GM12865 (cell line): ENCODE results near the gene DNAJC9.

Experiments
- DNase-seq: peaks from one replicate; pipeline ENCODE4 v3.0.0; 2010; ENCODE audit warnings: low read depth
- H3K4me3 ChIP-seq: 2 replicates; pipeline ENCODE4 v1.5.1; 2011; ENCODE audit warnings: mild to moderate bottlenecking, low read depth, low read length, control low read depth
- TF ChIP-seq, protein P1 (sequence below): IDR thresholded peaks from 2 replicates; pipeline ENCODE4 v1.5.1; 2011; ENCODE audit warnings: low read length, control low read depth, low read depth, inconsistent platforms; ENCODE audit not compliant: insufficient read depth; ENCODE audit errors: missing control alignments

Gene DNAJC9

DNA sequence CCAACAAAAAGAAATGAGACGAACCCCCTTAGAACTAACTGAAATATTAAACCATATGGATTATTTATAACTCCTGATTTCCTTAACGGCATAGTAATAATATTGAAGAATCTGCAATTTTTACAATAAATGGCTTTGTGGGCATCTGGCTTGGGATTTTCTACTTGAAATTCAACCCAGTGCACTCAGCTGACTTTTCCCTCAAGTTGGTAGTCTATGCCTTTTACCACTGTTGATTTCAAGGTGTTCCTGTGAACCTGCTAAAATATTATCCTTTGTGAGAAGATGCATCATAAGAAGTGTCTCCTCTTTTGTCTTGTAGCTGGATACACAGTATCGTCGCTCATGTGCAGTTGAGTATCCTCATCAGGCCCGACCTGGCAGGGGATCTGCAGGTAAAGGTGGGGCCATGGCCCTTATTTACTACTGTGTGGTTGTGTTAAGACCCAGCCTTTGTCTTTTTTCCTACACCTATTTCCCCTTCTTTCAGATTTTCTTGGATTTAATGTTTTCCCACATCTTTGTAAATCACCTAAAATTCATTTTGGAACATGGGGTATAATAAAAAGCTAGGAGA, 8.0 kb downstream of the DNAJC9 start:
- DNase-seq: no peak
- H3K4me3 ChIP-seq: no peak overlapping the region
- TF ChIP-seq, protein P1, sequence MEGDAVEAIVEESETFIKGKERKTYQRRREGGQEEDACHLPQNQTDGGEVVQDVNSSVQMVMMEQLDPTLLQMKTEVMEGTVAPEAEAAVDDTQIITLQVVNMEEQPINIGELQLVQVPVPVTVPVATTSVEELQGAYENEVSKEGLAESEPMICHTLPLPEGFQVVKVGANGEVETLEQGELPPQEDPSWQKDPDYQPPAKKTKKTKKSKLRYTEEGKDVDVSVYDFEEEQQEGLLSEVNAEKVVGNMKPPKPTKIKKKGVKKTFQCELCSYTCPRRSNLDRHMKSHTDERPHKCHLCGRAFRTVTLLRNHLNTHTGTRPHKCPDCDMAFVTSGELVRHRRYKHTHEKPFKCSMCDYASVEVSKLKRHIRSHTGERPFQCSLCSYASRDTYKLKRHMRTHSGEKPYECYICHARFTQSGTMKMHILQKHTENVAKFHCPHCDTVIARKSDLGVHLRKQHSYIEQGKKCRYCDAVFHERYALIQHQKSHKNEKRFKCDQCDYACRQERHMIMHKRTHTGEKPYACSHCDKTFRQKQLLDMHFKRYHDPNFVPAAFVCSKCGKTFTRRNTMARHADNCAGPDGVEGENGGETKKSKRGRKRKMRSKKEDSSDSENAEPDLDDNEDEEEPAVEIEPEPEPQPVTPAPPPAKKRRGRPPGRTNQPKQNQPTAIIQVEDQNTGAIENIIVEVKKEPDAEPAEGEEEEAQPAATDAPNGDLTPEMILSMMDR: no peak

DNA sequence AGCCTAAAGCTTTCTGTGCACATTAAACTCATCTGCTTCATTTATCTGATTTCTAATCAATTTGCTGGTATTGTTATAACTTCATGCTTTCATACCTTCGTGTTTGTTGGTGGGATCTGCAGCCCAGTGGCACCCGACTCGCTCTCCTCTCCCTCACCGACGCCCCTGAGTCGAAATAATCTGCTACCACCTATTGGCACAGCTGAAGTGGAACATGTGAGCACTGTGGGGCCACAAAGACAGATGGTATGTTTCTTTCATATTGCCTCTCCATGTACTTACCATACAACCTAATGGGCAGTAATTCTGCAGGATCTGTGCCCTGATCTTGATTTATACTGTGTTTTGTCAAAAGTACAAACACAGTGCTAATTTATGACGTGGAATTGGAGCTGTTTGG, 12.4 kb downstream of the DNAJC9 start:
- H3K4me3 ChIP-seq: no peak overlapping the region
- TF ChIP-seq, protein P1: no peak
- DNase-seq: no peak

DNA sequence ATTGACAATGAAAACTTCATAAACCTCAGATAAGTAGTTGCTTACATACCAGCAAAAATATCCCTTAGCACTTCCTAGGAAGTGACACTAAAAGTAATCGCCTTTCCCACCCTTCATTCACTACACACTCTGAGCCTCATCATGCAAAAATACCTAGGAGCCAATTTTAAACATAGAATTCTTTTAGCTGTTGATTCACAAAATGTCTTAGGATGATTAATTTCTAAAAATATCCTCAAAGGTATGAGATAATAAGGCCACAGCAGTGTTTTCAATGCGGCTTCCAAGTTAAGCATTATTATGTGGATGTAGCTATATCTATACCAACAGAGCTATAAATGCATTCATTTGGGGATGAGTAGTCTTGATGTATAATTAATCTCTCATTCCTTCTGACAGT, 13.2 kb downstream of the DNAJC9 start:
- H3K4me3 ChIP-seq: no peak overlapping the region
- DNase-seq: no peak
- TF ChIP-seq, protein P1: no peak

DNA sequence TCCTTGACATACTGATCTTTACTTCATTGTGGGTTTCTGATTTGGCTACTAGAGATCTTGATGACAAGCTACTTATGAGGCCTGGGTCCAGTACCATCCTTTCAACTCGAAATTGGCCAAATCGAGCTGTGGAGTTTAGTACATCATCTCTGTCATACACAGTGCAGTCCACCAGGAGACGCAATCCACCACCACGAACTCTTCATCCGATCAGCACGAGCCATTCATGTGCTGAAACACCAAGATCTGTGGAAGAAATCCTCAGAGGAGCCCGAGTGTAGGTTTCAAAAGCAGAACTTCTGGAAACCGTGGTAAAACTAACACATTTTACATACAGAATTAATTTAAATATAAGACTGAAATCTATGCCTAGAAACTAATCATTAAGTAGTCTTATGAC, 14.2 kb downstream of the DNAJC9 start:
- no peak for DNase-seq
- H3K4me3 ChIP-seq: no peak overlapping the region
- TF ChIP-seq, protein P1: no peak

DNA sequence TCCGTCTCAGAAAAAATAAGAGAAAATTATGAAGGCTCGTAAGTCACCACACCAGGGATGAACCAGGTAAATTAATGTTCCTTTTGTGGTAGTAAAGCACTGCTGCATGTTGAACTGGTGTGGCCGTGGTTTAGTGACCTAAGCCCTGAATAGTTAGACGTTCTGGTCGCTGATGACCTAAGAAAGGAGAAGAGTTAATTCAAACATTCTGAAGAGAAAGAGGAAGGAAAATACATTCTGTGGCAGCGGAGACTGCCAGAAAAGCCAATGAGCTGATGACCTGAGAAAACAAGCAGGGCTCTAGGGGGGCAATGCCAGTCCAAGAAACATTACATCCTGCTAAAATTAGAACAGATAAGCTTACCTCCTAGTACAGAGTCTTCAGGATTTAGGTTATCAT, 17.5 kb downstream of the DNAJC9 start:
- TF ChIP-seq, protein P1: no peak
- DNase-seq: no peak
- no peak overlapping the region for H3K4me3 ChIP-seq

DNA sequence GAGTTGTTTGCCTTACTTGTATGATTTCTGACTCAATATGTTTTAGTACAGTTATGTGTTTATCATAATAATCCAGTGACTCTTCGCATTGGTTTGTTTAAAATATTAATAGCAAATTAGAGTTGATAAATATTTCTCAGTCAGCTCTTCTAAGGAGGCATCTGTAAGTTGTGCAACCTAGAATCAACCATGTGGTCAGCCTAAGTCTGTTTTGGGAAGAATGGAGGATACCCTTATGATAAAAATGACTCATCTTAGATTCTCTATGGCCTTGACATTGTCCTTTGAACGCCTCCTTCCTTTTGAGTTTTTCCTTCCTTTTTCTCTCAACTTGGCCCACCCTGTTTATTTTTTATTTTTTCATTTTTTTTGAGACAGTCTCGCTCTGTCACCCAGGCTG, 18.8 kb downstream of the DNAJC9 start:
- H3K4me3 ChIP-seq: no peak overlapping the region
- TF ChIP-seq, protein P1: no peak
- no peak for DNase-seq

DNA sequence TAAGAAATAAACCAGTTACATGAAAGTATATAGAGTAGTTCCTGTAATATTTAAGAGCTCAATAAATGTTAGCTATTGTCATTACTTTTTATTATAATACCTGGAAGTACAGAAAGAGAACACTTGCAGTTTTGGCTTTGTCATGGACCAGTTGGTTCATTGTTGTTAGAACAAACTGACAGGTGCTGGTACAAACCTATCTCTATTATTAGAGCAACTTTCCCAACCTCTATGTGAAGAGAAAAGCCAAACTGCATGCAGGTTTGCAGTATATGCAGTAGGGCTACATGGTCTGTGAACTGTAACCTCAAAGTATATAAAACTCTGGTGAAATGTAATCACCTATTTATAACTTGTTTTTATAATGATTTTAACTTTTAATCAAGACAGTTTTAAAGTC, 20.4 kb downstream of the DNAJC9 start:
- no peak for DNase-seq
- TF ChIP-seq, protein P1: no peak
- no peak overlapping the region for H3K4me3 ChIP-seq
